Stimulated activated CD4-positive, alpha-beta T cell treated with anti-CD3 and anti-CD28 coated beads, Interleukin-12 subunit alpha, Interleukin-12 subunit beta, amount 100 ng/mL, for 24 hours (primary cell): ENCODE data around the gene PLPP7.
A peak's percentile ranks its signal among the peaks of the same experiment; 100 is the strongest.

Experiments used
- DNase-seq, 2 experiments: peaks; one replicate each; pipeline ENCODE4 v3.0.0-alpha.2; 2020; ENCODE audit warnings: low read depth in 2 of 2

PLPP7 gene

DNA sequence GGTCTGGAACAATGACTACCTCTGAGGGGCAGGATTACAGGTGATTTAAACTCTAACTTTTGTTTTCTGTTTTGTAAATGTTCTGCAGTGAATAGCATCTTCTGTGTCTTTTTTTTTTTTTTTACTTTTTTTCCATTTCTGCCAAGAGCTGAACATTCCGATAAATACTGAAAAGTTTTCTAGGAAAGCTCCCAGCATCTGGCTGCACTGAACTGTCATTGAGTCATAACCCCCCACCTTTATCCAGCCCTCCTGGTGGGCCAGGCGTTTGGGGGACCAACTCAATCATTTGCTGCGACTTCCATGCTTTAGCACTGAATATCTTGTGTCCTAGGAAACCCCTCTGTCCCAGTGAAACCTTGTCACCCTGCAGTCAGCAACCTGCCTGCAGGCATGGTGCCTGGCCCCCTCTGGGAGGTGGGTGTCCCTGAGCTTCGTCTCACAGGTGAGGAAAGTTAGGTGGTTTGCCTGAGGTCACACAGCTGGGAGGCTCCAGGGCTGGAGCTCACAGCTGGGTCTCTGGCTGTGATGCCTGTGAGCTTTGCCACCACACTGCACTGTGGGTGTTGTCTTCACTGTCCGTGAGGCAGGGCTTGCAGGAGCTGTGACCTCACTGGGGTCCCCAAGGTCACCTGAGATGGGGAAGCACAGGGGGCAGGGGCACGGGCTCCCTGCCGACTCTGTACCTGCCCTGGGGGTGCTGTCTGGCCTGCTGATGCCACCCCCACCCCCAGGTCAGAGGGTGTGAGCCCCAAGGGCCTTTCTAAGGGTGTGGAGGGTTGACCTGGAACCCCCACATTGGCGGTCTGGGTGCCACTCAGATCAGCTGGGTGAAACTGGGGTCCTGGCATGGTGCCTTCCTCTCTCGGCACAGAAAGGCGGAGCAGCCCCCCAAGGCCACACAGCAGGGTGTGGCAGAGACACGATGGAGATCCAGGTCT lies 14.1 kb downstream of the PLPP7 start:
- DNase-seq = no peak

DNA sequence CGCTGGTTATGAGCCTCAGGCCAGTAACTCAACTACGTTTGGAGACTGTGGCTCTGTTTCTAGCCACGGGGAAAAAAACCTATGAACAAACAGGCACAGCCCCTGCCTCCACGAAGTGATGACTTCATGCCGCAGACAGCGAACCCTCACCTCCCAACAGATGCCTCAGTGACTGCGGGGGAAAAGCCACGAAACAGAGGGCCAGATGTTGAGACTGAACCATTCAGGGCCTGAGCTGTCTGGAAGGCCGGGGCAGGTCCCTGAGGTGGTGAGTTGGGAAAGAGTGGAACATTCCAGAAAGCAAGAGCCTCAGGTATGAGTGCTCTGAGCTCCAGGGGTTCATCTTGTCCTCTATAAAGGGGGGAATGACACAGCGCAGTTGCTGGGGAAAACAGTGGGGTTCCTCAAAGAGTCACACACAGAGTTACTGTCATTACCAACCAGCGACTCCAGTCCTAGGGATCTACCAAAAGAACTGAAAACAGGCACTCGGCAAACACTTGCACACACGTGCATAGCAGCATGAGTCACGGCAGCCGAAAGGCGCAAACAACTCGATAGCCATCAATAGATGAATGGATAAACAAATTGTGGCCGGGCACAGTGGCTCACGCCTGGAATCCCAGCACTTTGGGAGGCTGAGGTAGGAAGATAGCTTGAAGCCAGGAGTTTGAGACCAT lies 15.3 kb downstream of the PLPP7 start:
- no peak for DNase-seq

DNA sequence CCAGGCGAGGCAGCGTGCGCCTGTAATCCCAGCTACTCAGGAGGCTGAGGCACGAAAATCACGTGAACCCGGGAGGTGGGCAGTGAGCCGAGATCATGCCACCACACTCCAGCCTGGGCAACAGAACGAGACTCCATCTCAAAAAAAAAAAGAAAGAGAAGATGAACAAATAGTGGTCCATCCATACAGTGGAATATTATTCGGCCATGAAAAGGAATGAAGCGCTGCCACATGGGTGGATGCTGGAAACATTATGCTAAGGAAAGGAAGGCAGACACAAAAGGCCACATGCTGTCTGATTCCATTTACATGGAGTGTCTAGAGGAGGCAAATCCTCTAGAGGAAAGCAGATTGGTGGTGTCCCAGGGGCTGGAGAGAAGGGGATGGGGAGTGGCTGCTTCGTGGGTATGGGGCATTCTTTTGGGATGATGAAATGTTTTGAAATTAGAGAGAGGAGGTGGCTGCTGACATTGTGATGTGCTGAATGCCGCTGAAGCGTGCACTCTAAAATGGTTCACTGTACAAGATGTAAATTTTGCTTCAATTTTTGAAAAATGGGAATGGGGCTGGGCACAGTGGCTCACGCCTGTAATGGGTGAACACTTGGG lies 17.0 kb downstream of the PLPP7 start:
- no peak for DNase-seq

DNA sequence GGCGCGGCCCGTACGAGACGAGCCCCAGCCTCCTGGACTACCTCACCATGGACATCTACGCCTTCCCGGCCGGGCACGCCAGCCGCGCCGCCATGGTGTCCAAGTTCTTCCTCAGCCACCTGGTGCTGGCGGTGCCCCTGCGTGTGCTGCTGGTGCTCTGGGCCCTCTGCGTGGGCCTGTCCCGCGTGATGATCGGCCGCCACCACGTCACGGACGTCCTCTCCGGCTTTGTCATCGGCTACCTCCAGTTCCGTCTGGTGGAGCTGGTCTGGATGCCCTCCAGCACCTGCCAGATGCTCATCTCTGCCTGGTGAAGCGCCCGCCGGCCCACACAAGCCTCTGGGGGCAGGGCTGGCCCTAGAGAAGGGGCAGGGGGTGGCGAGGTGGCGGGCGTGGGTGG lies 18.5 kb downstream of the PLPP7 start:
- DNase-seq = no peak

DNA sequence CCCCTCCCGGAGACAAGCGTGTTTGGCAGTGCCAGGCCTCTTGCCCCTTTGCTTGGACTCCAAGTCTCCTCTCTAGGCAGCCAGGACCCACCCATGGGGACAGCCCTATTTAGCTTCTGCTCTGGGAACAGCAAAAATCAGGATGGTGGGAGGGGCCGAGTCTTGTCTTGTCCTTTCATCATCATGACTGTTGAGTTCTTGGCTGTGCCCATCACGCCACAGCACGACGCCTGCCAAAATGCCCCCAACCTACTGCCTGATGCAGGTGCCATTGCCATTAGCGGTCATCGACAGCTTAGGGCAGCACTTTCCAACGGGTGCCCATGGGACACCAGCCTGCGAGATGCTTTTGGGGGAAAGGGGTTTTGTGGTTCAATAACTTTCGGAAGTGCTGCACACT lies 18.9 kb downstream of the PLPP7 start:
- DNase-seq = no peak

DNA sequence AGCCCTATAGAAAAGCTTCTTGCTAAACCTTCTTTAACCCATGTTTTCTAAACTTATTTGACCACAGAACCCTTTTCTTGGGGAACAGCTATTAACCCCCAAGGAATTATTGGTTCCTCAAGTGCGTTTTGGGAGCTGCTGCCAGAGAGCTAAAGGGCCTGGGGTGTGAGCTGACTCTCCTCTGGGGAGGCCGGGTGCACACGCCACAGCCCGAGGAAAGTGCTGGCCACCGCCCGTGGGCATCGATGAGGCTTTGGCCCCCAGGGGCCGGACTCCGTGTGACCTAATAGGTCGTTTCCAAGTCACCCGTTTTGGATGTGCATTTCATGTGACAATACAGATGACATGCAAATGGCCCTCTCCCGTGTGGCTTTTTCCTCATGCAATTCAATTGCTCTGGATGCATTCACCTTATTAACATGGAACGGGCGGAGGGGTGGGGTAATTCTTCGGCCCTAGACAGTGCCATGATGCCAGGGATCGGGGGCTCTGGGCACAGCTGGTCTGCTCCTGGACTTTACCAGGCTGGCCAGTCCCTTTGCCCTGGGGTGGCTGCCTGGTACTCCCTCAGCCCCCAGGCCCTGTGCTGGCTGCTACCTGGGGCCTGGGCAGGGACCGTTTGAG lies 19.5 kb downstream of the PLPP7 start:
- DNase-seq = no peak

DNA sequence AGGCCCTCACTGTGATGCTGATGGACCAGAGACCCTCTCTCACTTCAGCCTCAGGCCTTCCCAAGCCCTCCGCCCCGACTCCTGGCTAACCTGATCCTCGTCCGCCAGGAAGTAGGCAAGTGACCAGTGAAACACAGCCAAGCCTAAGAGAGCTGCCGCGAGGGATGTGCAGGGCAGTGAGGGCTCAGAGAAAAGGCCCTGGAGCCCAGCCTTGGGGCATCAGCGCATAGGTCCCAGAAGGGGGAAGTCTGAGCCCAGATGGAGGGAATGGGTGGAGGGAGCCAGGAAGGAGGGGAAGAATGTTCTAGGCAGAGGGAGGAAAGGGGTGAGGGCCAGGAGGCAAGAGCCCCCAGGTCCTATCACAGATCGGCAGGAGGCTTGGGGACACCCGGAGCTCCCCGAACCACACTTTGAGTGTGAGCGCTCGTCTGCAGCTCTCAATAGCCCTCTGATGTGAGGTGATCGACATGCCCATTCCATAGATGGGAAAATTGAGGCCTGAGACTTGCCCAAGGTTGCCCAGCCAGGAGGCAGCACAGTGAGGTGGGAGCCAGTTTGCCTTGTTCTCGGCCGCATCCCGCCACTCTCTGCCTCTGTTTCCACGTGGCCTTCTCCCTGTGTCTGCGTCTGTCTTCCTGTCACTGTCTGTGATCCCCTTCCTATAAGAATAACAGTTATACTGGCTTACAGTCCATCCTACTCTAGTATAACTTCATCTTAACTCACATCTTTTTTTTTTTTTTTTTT lies 20.2 kb downstream of the PLPP7 start:
- no peak for DNase-seq

DNA sequence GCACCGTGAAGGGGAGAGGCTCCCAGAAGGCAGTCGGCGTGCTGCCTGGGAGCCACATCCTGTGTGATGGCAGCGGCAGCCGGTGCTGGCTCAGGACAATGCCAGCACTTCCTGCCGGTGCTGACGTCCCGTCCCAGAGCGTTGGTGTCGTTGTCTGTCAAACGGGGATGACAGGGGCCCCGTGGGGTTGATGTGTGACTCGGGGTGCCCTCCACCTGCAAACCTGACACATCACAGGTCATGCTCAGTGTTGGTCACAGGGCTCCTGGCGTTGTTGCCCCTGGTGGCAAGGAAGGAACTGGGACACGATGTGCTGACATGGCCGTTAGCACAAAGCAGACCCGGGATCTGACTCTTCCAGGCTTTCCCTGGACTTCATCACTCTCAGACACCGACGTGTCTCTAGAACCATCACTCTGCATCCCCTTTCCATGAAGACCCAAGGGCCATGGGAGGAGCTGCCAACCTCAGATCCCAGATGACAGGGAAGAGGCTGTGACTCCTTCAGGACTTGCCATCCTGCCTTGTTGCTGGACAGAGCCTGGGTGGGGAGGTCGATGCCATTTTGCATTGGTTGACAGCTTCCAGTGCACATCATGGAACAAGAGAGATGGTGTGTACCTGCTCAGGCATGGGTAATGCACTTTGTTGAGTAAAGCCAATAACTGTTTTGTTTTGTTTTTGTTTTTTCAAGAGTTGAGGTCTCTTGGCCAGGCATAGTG lies 21.5 kb downstream of the PLPP7 start:
- peak; percentile 18 to 44 for DNase-seq

DNA sequence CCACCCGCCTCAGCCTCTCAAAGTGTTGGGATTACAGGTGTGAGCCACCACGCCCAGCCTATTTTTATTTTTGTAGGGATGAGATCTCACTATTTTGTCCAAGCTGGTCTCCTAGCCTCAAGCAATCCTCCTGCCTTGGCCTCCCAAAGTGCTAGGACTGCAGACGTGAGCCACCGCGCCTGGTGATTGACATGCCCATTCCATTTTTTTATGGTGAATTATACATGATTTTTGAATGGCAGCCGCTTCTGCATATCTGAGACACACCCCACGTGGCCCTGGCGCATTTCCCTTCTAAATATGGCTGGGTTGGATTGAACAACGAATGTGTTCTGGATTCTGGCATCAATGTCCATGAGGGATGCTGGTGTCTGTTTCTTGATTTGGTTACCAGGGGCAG lies 22.7 kb downstream of the PLPP7 start:
- DNase-seq = no peak

DNA sequence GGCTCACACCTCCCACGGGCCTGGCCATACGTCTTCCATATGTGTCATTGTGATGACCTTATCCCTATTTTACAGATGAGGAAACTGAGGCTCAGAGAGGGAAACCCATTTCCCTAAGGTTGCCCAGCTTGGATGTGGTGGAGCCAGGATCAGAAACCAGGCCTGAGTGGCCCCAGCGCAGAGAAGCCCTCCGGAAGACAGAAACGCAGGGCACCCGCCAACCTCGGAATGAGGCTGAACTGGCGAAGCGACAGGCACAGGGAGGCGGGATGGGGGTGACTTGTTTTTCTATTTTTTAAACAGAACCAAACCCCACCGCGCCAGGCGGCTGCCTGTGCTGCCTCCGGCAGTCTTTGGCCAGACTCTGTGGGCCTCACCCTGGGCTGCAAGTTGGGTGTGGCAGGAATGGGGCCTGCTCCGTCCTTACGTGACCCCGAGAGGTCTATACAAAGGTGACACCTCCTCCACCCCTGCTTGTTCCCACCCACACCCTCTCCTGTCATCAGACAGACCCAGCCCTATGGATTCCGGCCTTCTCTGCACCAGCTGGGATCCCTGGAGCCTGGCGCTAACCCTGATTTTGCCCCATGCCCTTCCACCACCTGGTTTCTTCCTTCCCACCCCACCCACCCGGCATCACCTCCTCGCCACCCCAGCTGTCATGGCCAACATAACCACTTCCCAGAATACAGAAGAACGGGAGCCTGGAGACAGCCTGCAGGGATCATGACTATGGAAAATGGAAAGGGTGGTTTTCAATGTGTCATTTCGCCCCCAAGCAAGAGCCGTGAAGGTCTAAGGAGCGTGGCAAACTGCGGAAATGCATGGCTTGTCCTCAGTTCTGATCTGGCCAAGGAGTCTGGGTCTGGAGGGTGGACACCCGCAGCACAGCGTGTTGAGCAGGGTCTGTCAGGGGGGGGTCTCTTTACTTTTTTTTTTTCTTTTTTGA lies 23.6 kb downstream of the PLPP7 start:
- DNase-seq = no peak

DNA sequence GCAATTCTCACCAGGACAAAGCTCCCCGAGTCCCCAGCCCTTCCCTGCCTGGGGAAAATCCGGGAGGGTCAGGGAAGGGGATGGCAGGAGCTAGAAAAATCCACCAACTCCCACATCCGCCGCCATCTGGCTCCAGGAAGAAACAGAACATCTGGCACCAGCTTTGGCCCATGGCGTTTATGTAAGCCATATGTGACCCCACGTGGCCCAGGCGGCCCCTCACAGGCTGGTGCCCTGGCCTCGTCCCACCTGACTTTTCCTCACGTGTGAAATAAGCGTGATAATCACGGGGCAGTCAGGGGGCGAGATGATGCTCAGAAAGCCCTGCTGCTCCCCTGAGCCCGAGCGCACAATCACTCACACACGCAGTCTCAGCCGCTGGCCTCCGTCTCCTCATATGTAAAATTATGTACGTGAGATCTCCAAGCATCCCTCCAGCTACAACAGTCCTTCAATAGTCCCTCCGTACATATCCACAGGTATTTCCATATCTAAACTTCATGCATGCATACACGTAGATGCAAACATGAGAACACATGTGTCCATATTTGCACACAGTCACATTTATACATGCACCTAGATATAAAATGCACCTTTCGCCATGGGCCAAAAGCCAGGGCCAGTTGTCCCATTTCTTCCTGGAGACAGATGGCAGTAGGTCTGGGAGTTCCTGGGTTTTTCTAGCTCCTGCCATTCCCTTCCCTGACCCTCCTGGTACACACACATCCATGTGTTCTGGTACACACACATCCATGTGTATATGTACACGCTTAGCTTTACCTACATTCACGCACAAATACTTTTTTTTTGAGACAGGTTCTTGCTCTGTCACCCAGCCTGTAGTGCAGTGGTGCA lies 28.9 kb downstream of the PLPP7 start:
- DNase-seq = no peak

DNA sequence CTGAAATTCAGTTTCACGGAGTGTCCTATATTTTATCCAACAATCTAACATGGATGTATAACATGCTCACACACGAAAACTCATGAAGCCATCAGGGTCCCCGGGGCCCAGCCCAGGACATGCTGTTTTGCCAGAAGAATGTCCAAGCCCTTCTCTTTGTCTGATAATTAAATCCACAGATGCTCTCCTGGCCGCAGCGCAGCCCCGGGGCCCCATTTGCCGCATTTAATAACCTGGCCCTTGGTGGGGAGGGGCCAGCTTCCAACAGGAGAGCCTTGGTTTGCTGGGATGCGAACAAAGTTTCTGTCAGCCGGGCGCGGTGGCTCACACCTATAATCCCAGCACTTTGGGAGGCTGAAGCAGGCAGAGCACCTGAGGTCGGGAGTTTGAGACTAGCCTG lies 30.0 kb downstream of the PLPP7 start:
- no peak for DNase-seq

DNA sequence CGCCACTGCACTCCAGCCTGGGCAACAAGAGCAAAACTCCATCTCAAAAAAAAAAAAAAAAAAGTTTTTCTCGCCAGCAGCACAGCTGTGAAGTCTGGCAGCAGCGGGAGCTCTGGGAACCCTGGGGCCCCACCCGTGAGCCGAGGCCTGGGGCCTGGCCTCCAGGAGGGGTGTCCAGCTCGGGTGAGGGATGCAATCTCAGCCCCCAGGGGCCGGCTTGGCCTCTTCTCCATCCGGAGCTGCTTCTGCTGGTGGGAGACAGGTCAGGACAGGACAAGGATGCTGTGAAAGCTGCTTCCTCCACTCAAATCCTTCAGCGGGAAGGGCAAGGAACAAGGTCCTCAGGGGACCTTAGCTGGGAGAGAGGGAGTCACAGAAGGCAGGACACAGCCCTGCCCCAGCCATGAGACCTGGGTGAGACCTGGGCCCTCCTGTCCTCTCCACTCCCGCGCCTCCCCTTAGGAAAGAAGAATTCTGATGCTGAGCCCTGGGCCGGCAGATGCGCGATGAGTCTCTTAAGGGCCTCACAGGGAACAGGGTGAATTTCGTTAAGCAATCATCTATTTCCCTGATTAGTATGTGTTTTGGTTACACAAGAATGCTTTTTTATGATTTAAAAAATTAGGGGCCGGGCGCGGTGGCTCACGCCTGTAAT lies 30.6 kb downstream of the PLPP7 start:
- DNase-seq = no peak

DNA sequence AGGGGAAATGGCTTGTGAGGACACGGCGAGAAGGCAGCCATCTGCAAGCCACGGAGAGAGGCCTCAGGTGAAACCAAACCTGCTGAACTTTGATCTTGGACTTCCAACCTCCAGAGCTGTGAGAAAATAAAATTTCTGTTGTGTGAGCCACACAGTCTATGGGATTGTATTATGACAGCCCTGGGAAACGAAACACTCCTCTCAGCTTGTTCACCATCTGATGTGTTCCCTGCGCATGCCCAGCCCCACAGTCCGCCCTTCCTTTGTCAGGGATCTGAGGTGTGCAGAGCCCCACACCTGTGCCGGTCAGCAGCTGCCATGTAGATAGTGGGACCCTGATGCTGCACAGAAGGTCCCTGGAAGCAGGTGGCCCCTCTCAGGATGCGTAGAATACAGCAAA lies 34.1 kb downstream of the PLPP7 start:
- DNase-seq = no peak

DNA sequence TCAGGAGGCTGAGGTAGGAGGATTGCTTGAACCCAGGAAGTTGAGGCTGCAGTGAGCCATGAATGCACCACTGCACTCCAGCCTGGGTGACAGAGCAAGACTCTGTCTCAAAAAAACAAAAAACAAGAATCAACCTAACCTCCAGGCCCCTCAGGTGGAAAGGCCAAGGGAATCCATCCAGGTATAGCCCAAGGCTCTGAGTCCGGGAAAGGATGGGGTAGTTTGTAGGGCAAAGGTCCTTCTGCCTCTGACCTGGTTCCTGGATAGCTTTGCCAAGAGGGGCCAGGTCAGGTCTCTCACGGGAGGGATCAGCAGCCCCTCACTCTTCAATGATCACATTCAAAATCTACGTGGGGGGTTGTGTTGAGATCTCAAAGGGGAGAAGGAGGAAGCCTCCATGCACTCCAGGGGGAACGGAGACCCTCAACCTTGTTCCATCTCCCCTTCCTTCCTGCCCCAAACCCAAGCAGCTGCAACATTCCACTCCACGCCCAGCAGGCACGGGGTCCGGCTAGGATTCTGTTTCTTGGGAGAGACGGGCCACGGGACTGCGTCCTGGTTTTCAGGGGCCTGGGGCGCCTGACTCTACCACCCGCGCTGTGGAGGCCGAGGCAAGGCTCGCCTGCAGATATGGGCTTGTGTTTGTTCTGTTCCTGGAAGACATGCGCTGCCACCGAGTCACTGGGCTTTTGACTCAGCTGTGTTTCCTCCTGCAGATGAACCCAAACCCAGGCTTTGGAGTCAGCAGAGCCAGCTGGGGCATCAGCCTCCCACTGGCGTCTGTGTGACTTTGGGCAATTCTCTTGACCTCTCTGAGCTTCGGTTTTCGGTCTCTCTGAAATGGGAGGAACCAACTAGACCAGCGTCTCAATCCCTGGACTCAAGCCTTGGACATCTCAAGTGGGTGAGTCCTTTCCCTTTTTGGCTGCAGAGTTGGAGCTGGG lies 35.5 kb downstream of the PLPP7 start:
- DNase-seq = no peak

DNA sequence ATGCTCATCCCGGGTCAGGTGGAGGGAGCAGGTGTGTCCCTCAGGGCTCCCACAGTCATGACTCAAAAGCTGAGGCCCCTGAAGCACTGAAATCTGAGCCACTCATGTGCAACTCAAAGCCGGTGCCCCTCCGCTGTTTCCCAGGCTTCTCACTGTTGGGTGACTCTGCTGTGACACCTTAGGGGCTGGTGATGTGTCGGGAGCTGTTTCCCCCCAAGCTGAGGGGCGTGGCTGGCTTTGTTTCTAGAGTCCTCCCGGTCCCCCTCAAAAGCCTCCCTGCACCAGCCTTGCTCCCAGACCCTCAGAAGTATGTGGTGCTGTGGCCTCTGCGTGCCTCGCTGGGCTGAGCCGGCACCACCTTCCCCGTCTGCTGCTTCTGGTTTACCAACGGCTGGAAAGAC lies 39.7 kb downstream of the PLPP7 start:
- no peak for DNase-seq
